HG03457 (cell line): Measurements from ENCODE around the gene FOSL2.

Source experiments
- ATAC-seq: cut with Tn5 transposase; IDR thresholded peaks from one replicate; pipeline ENCODE4 v1.9.1; 2021; ENCODE audit warnings: moderate number of reproducible peaks; ENCODE audit not compliant: unreplicated experiment

The FOSL2 gene

DNA sequence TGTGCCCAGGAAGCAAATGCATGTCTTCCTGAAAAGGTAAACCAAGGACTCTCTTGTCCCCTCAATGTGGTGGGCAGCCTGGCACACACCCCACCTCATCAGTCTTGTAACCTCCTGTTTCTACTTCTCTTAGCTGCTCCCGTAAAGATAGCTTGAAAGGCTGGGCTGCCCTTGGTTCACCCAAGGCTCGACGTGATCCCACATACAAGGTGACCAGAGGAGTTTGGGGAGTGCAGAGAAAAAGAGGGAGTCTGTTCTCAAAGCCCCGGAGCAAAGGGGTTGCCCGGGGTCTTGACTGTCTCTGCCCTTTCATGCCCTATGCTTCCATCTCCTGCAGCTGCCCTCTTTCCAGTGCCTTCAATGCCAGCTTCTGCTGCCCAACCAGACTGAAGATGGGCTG, 18.3 kb upstream of the FOSL2 start:
- no peak for ATAC-seq

DNA sequence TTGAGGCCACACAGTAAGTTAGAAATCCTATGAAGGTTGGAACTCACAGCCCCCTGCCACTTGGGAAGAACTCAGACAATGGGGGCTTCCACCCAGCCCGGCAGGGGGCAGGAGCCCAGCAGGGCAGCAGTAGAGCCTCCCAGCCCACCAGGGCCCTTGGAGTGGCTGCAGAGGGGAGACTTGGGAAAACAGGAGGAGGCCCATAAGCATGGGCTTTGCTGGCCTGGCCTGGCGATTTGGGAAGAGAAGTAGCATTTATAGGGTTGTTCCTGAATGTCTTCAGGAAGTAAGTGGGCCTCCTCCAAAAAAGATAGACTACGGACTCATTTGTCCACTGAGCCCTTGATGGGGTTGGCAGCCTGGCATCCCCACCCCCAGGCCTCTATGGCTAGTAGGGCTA, 17.4 kb upstream of the FOSL2 start:
- ATAC-seq = no peak

DNA sequence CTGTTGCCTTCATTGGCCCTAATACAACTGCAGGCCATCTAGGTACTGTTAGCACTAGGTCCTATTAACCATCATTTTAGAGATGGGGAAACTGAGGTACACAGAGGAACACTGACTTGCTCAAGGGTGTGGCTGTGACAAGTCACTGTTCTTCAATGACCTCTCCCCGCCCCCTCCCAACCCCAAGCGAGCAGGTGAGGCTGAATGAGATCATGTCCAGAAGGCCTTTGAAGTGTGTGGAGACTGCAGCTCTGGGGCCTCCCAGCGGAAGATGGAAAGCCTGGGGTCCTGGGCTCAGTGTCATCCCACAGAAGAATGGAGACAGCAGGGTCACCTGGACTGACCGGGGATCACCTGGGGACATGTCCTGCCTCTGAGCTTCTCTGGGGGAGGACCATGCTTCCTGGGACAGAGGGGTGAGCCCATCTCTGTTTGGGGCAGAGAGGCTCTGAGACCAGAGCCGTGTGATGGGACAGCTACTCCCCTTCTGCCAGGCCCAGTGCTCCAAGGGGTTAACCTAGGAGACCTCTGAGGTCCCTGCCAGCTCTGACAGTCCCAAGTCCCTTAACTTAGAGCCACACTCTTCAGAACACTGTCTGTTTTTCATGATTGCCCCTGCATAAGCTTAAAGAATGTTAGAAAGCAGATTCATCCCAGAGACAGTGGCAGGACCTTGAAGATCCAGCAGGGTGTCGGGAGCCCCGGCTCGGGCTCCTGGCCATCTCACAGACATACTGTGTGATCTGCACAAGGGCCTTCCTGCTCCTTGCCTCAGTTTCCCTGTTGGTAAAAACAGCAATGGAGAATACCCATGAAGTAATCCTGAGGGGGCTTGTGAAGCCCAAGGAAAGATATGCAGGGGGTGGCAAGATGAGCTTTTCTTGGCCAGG, 16.7 kb upstream of the FOSL2 start:
- ATAC-seq = no peak

DNA sequence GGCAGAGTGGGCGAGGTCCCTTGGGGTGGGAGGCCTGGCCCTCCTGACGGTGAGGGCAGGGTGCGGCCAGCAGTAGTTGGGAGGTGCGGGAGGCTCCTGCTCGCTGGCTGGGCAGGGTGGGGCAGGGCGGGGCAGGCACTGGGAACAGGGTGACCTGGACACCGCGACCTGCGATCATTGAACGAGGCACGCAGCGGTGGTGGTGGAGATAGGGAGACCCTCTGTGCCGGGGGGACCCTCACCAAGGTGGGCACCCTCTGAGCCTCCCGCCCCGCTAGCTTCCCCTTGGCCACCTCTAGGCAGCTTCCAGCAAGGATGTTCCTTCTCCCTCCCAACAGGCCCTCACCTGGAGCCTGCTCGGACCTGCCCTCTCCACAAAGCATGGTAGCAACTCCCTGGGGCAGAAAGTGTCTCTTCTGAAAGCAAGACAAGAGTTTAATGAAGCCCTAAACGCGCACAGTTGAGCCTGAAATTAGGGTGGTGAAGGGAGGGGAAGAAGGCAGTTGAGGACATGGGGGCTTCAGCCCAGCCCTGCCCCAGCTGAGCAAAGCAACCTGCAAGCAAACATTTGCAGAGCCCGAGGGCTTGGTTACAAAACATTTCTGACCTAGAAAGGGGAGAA, 15.4 kb upstream of the FOSL2 start:
- ATAC-seq = no peak

DNA sequence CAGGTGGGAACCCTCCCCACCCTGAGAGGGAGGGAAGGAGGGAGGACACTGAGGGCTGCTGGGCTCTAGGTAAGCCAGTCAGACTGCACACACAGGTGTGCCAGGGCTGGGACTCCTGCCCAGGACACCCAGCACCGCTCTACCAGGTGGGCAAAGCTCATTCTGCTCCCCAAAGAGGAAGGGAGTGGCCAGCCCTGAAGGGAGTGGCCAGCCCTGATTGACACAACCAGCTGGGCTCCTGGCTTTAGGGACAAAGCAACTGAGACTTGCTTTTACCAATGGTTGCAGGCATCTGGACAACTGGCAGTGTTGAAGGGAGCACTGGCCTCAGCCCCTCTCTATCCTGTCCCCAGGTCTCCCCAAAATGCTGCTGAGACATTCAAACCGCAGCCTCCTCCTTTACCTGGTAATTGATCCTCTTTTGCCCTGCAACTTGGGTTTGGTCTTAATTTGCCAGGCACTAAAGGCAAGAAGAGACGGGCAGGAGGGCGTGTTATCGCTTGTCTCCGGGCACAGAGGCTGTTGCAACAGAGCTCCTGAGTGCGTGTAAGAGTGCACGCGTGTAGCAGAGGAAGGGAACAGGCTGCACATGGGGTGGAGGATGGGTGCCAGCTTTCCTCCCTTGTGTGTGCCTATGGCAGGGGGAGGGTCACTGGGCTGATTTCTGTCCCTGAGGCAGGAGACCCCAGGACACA, 14.5 kb upstream of the FOSL2 start:
- ATAC-seq = no peak

DNA sequence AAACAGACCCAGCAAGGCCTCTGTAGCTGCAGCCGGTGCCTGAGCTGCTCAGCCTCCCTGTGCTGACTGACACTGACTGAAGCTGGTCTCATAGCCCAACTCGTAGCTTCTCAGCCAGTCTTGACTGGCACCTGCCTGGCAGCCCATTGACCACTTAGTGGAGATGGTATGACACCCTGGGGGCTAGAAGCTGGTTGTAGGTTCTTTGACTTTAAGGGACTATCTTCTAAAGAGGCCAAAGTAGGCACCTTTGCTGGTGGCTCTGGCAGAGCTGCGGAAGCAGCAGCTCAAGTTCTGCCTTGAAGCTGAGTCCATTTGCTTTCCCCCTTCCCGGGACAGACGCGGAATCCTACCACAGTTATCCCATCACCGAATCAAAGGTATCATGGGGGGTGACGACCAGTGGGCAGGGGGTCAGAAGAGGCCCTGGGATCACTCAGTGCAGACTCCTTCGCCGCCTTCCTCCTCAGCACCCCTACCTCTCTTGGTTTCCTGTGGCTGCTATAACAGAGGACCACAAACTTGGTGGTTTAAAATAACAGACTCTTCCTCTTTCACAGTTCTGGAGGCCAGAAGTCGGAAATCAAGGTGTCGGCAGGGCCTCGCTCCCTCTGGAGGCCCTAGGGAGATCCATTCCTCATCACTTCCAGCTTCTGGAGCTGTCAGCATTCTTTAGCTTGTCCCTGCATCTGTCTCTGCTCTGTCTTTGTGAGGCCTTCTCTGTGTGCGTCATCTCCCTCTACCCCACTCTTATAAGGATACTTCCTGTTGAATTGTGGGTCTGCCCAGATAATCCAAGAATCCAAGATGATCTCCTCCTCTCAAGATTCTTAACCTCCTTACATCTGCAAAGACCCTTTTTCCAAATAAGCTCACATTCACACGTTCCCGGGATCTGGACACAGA, 13.7 kb upstream of the FOSL2 start:
- ATAC-seq = no peak

DNA sequence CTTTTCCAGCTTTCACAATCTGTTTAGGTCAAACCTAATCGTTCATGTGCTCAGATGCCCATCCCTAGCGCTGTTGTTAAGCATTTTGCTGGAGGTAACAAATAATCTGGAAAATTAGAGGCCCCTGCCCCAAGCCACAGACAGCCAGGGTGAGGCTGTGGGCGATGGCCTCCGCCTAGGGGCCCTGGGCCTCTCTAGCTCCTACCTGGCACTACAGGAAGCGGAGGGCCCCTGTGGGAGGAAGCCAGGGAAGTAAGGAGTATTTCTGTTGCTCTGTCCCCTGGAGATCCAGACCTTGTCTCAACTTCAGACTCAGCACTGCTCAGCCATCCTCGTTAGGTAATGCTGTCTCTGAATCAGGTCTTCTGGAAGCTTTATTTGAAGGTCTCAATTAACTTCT, 12.4 kb upstream of the FOSL2 start:
- ATAC-seq = no peak

DNA sequence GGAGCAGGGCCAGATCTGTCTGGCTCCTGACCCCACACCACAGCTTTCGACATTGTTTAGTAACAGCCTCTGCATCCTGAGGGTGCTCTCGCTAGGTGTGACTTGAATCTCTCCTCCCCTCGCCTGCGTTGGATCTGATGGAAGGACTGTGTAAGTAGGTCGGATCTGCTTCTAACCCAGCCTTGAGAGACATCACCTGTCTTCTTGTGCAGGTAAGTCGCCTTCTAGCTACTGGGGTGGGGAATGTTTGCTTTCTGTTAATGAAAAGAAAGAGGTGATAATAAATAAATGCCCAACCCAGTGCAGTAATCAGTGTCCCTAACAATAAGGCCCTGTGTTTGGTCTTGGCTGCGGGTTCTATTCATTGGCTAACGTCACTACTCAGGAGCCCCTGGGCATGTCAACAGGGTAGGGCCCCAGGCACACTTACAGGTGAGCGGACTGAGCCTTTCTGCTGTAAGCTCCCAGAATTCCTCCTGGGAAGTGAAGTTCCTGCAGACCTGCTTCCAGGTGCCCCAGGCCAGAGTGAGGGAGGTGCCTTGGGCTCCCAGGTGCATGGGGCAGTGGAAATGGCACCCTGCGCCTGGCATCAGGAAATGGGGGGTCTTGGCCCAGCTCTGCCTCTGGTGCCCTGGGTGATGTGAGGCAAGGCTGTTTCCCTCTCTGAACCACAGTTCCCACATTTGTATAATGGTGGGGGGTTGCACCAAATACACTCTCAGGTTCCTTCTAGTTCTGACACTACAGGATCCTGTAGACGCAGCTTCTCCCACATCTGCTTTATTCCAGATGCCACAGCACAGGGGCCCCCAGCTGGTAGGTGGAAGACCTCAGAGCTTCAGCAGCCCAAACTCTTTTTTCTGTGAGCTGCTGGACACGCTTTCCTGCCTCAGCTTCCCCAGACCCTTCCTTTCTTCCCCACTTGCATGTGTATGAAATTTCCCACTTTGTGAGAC, 11.2 kb upstream of the FOSL2 start:
- no peak for ATAC-seq

DNA sequence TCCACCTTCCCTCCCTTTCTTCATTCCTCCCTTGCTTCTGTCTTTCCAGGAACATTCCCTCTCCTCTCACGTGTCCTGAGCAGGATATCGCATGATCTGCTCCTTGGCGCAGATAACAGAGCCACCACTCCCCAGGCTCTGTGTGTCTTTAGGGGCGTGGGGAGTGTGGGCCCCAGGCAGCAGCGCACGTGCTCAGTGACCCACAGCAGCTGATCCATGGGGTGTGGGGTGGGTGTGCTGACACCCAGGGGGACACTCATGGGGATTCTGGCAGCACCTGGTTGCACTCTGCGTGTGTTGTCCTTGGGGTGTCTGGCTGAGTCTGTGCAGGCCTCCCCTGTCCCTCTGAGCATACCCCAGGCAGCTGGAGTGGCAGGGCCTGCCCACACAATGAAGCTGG, 9.9 kb upstream of the FOSL2 start:
- no peak for ATAC-seq

DNA sequence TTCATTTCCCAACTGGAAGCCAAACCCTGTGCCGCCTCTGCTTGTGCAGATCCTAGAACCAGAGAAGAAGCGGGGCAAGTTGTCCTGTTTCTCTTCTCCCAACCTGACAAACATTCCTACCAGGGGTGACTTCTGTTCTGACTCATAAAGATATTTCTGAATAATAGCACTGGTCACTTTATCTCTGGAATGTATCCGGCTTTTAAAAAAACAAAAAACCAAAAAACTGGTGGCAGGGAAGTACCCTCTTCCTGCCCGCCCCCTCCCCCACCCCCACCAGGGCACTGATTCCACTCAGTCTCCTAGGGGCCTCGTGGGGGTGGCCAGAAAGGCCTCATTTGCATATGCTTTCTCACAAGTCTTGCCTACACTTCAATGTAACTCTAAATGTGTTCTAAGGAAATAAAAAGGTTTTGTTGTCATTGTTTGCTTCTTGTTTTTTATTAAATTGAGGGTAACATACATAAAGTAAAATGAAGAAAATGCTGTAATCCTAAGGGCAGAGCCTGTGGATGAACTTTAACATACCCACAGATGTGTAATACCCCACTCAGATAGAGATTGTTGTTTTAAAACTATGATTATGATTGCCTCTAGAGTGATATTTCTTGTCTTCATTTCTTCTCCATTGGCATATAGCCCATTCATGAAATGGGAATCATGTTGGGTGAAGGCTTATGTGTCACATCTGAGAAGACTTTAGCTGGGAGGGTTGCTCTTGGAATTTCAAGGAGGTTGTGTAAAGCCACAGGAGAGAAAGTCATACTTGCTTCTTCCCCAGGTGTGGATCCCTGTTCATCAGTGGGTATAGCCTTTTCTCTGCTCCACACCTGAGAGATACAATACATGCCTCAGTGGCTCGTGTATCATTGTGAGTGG, 5.3 kb upstream of the FOSL2 start:
- ATAC-seq = no peak

DNA sequence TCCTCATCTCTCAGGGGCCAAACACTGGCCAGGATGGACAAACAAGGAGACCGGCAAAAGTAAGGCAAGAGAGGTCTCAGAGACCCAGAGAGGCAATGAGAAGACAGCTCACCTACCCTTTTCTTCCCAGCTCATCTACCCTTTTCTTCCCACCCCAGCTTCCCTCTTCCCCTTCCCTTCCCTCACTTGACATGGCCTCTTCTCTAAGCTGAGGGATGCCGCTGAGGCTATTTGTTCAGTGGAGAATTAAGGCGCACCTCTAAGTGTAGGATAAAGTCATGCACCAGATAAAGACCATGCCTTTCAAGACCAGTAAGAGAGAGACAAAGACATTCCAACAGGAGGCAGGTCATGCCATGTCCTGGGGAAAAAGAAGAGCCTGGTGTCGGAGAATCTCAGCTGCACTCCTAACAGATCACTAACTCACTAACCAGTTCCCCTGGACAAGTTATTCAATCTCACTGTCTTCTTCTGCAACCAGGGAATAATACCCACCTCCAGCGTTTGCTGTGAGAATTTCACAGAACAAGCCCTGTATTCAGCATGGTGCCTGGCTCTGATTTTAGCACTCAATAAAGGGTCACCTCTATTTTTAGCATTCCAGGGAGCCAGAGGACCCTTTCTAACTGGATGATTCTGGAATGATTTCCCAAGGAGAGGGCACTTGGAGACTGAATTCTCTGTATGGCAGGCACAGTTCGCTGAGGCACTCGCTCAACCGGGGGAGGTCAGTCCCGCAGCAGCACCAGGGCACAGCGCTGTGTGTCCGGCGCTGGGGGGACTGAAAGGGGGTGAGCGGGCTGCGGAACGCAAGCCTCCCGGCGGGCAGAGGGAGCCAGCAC, 3.0 kb upstream of the FOSL2 start:
- no peak for ATAC-seq

DNA sequence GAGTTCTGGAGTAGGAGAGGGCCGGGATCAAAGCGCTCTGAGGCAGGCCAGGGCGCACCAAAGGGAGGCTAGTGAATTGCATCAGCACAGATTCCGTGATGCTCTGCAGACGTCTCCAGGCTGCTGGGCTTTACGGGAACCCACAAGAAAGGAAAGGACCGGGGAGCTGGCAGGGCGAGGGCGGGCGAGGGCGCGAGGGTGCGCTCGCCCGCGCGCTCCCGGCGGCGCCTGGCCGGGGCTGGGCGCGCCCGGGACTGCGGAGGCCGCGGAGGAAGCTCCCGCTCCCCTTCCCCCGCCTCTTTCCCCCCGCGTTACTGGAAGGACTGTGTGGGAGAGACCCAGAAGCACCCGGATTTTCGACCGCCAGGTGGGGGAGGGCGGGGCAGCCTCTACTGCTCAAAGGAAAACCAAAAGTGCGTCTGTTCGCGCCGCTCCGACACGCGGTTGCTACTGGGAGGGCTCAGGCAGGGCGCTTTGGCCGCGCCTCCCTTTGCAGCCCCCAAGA, 2.4 kb upstream of the FOSL2 start:
- ATAC-seq = no peak

DNA sequence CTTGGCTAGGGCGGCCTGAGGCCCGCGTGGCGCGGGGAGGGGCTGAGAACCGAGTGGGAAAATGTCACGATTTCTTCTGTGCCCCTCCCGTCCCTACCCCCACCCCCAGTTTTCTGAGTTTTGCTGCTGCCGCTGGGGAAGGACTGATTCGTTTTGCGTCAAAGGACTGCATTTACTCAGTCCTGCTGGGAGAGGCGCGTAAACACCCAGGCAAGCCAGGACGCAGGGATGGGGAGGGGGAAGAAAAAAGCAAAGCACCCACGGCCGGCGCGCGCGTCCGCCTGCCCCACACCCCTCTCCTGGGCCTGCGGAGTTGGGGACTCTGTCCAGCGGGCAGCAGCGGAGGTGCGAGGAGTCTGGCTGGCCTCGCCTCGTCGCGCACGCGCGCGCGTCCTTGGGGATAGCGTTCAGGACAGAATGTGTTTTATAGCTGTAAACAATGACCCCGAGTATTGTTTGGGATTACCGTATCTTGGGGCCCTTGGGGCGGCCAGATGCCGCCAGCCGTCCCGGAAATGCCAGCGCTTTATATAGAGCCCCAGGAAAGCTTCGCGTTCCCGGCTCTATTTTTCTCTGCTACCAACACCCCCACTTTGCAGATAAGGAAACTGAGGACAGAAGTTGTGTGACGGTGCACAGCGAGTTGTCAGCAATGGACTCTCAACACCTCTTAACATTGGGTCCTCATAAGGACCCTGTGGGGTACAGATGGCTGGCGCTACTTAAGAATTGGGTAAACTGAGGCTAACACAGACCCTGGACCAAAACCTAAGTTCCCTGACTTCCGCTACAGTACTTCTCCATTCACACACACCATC, 1.7 kb upstream of the FOSL2 start:
- ATAC-seq = no peak

DNA sequence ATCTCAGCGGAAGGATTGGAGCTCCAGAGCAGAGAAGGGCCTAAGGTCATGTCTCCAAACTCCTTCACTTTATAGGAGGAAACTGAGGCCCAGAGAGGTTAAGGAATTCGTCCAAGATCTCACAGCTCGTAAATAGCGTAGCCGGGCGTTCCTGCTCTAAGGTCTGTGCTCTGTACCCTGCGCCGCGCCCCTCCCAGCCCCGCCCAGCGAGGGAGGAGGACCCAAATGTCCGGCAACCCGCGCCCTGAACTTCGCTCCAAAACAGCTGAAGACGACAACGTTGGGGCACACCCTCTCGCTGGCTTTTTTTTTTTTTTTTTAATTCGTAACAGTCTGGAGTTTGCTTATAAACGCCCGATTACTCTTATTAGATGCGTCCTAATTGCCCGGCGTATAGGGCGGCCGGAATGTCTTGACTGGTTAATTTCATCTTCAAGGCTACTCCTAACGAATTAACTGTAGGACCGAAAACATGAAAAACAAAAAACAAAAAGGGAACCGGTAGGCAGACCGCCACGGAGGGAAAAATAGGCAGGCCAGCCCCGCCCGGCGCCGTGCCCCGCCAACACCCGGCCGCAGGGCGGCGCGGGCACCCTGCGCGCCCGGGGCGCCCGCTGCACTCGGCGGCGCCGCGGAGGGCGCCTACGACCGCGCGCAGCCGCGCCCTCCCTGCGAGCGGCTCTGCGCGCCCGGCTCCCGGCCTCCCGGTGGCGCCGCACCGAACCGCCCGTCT, 928 bp upstream of the FOSL2 start:
- ATAC-seq = peak; percentile 26

DNA sequence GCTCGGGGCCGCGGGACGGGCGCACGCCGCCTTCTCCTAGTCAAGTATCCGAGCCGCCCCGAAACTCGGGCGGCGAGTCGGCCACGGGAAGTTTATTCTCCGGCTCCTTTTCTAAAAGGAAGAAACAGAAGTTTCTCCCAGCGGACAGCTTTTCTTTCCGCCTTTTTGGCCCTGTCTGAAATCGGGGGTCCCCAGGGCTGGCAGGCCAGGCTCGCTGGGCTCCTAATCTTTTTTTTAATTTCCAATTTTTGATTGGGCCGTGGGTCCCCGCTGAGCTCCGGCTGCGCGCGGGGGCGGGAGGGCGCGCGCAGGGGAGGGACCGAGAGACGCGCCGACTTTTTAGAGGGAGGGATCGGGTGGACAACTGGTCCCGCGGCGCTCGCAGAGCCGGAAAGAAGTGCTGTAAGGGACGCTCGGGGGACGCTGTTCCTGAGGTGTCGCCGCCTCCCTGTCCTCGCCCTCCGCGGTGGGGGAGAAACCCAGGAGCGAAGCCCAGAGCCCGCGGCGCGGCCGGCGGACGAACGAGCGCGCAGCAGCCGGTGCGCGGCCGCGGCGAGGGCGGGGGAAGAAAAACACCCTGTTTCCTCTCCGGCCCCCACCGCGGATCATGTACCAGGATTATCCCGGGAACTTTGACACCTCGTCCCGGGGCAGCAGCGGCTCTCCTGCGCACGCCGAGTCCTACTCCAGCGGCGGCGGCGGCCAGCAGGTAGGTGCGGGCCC, 617 bp downstream of the FOSL2 start:
- no peak for ATAC-seq
